ENCODE measurements around the gene SRSF11.

The SRSF11 gene

GRCh38 chr1:70220517-70221237 is 503 bp upstream of the SRSF11 start:
- DNase-seq (ENCODE audit: low spot score): no peak

GRCh38 chr1:70222716-70223235 is 1.6 kb downstream of the SRSF11 start:
- no peak for DNase-seq (ENCODE audit: low spot score)

GRCh38 chr1:70224954-70225353 is 3.8 kb downstream of the SRSF11 start:
- no peak for DNase-seq (ENCODE audit: low spot score)

- no peak for DNase-seq (ENCODE audit: low spot score)
Measured at GRCh38 chr1:70227439-70227838, 6.3 kb downstream of the SRSF11 start.

GRCh38 chr1:70228670-70229069 is 7.5 kb downstream of the SRSF11 start:
- DNase-seq (ENCODE audit: low spot score): no peak

GRCh38 chr1:70231475-70231874 is 10.3 kb downstream of the SRSF11 start:
- DNase-seq (ENCODE audit: low spot score): no peak

GRCh38 chr1:70234733-70235132 is 13.6 kb downstream of the SRSF11 start:
- no peak for DNase-seq (ENCODE audit: low spot score)

GRCh38 chr1:70239940-70240339 is 18.8 kb downstream of the SRSF11 start:
- no peak for DNase-seq (ENCODE audit: low spot score)

GRCh38 chr1:70247122-70247521 is 25.9 kb downstream of the SRSF11 start:
- DNase-seq (ENCODE audit: low spot score): no peak

GRCh38 chr1:70247768-70248167 is 26.6 kb downstream of the SRSF11 start:
- DNase-seq (ENCODE audit: low spot score): no peak

GRCh38 chr1:70248729-70249128 is 27.5 kb downstream of the SRSF11 start:
- no peak for DNase-seq (ENCODE audit: low spot score)

GRCh38 chr1:70256664-70257063 is 35.5 kb downstream of the SRSF11 start:
- DNase-seq (ENCODE audit: low spot score): no peak

GRCh38 chr1:70264839-70265238 is 43.7 kb downstream of the SRSF11 start:
- no peak for DNase-seq (ENCODE audit: low spot score)

- no peak for DNase-seq (ENCODE audit: low spot score)
Measured at GRCh38 chr1:70265946-70266345, 44.8 kb downstream of the SRSF11 start.

GRCh38 chr1:70277875-70278274 is 56.7 kb downstream of the SRSF11 start:
- DNase-seq (ENCODE audit: low spot score): no peak

GRCh38 chr1:70278710-70279109 is 57.5 kb downstream of the SRSF11 start:
- no peak for DNase-seq (ENCODE audit: low spot score)

GRCh38 chr1:70284366-70284765 is 63.2 kb downstream of the SRSF11 start:
- DNase-seq (ENCODE audit: low spot score): no peak

- DNase-seq (ENCODE audit: low spot score): no peak
Measured at GRCh38 chr1:70286453-70286852, 65.3 kb downstream of the SRSF11 start.

- no peak for DNase-seq (ENCODE audit: low spot score)
Measured at GRCh38 chr1:70288166-70288565, 67.0 kb downstream of the SRSF11 start.

GRCh38 chr1:70290218-70290617 is 69.0 kb downstream of the SRSF11 start:
- DNase-seq (ENCODE audit: low spot score): no peak

GRCh38 chr1:70293186-70293843 is 72.1 kb downstream of the SRSF11 start:
- DNase-seq (ENCODE audit: low spot score): no peak

- DNase-seq (ENCODE audit: low spot score): no peak
Measured at GRCh38 chr1:70295749-70296148, 74.6 kb downstream of the SRSF11 start.

GRCh38 chr1:70299472-70299871 is 78.3 kb downstream of the SRSF11 start:
- no peak for DNase-seq (ENCODE audit: low spot score)
